NCI-H2171 treated with DMSO at 0.1 percent for 48 hours (cell line): ENCODE data around the gene RNFT2.
A peak's percentile ranks its signal among the peaks of the same experiment; 100 is the strongest.

ENCODE experiments used
- DNase-seq: peaks from one replicate; lab custom pipeline; 2025; lab: John Stamatoyannopoulos, UW

The RNFT2 gene

GRCh38 chr12:116880213-116880816, 142.2 kb downstream of the RNFT2 start:
- peak; percentile 19 for DNase-seq

DNA sequence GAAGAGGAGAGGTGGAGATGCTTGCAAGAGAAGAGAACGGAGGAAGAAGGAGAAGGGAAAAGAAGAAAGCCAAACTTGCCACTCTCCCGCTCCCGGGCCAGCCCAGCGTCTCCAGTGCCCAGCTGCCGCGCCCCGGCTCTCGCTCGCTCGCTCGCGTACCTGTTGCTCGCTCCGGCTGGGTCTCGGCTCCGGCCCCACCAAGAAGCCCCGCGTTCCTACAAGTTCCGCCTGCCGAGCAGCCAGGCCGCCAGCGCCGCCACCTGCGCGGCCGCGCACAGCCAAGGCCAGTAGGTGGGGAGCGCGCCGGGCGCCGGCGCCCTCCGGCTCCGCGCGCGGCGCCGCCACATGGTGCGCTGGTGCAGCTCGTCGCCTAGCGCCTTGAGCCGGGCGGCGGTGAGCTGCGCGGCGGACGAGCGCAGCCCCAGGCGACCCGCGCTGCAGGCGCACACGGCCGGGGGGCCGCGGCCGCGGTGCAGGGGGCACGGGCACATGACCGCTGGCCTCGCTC, 142.8 kb downstream of the RNFT2 start:
- DNase-seq: peak; percentile 53

GRCh38 chr12:116881325-116881876, 143.3 kb downstream of the RNFT2 start, which contains the start of gene HRK:
TSS of gene HRK (minus strand) at chr12:116881441. CDS start at chr12:116881307, 134 bp downstream.
- DNase-seq: peak; percentile 45

- no peak for DNase-seq
Measured at GRCh38 chr12:116881877-116882507, 143.9 kb downstream of the RNFT2 start.

- no peak for DNase-seq
Measured at GRCh38 chr12:116882742-116883141, 144.6 kb downstream of the RNFT2 start.

DNA sequence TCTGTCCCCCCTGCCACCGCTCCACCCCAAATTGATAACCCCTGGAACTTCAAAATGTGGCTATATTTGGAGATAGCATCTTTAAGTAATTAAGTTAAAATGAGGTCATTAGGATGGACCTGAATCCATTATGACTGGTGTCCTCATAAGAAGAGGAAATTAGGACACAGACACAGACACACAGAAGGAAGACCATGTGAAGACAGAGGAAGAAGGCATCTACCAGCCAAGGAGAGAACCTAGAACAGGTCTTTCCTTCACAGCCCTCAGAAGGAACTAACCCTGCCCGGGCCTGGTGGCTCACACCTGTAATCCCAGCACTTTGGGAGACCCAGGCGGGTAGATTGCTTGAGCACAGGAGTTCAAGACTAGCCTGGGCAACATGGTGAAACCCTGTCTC, 146.8 kb downstream of the RNFT2 start:
- no peak for DNase-seq

GRCh38 chr12:116885491-116885890, 147.4 kb downstream of the RNFT2 start:
- no peak for DNase-seq

- DNase-seq: no peak
Measured at GRCh38 chr12:116887244-116887643, 149.1 kb downstream of the RNFT2 start.

DNA sequence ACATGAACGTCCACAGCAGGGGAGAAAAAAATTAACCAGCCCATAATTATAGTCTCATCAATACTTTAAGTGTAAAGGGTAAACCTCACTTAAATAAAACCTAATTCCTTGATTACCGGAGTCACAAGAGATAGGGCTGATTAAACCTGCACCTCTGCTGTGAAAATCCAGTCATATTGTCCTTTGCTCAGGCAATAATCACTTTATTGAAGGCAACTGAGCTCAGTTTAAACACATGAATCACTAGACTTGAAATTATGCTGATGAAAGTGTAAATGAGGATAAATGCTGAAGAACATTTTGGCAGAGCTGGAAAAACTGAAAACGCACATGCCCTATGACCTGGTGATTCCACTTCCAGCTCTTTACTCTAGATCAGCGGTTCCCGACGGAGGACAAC, 149.8 kb downstream of the RNFT2 start:
- DNase-seq: no peak

- DNase-seq: no peak
Measured at GRCh38 chr12:116890330-116890729, 152.2 kb downstream of the RNFT2 start.

GRCh38 chr12:116891019-116891418, 152.9 kb downstream of the RNFT2 start:
- no peak for DNase-seq

DNA sequence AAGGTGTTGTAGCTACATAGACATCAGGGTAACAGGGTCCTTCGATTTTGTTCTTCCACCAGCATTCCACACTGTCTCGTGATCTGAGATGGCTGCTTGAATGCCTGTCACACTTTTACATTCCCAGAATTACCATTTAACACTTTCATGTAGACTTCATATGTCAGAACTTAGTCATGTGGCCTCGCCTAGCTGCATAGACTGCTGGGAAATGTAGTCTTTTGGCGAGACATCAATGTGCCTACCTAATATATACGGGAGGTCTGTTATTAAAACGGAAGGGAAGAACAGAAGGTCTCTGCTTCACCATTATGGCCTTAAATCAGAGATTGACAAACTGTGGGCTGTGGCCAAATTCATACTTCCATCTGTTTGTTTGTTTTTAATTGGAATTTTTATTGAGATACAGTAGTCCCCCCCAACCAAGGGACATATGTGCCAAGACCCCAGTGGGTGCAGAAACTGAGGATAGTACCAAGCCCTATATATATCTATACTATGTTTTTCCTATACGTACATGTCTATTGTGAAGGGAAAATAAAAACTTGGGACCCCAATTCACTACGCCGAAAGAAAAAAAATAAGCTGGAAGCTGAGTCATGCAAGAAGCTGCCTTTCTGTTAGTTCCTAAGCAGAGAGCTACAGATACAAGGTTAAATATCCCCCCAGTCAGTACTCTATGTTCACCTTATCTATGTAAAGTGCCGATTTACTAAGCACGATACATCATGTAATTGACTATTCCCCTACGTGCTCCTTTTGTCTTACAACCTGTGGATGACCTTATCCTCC, 154.4 kb downstream of the RNFT2 start:
- DNase-seq: peak; percentile 17

- DNase-seq: no peak
Measured at GRCh38 chr12:116894913-116895312, 156.8 kb downstream of the RNFT2 start.

- DNase-seq: no peak
Measured at GRCh38 chr12:116896411-116896924, 158.4 kb downstream of the RNFT2 start.

DNA sequence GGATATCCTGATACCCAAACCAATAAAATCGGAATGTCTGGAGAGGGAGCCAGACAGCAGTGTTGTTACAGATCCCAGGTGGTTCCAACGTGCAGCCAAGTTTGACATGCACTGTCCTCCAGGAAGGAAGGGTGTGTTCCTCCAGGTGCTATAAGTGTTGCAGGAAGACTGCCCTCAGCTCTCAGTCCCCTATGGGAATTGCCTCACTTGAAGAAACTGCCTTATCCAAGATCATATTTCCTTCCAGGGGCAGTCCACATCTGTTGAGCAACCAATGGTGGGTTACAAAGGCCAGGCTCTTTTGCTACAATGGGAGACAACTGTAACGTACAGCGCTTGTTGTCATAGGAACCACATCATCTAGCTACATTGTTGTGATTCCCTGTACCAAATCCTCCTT, 159.4 kb downstream of the RNFT2 start:
- no peak for DNase-seq

DNA sequence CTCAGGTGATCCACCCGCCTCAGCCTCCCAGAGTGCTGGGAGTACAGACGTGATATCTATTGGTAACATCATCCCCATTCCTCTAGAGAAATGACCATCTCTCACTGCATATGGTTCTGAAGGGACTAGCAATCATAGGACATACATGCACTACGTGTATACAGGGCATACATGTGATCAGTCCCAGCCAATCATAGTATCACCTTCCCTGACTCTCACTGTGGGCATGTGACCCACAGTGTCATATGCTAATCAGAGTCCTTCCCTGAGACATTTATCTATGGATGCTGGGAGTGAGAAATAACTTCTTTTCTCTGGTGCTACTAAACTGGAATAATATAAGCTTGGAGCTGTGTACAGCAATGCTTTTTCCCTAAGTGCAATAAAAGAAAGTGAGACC, 160.6 kb downstream of the RNFT2 start:
- DNase-seq: no peak

GRCh38 chr12:116901612-116902011, 163.5 kb downstream of the RNFT2 start:
- no peak for DNase-seq
